ENCODE data around the gene ASTN1.

Gene ASTN1

GRCh38 chr1:177164380-177165068, at the start of gene ASTN1:
Gene ASTN1 (minus strand): TSS chr1:177164712. CDS start chr1:177164676, 36 bp downstream.
- Mint-ChIP-seq H3K36me3 (ENCODE audit: low read depth) (no peaks in the 10 kb centered on the region), H3K27ac (no peak within 1 kb of the TSS), H3K4me1 (peaks cover 15% of the 10 kb centered on the region), H3K4me3 (peak within 1 kb of the TSS; percentile 85), H3K27me3 (ENCODE audit: low read depth, poor library complexity) (peaks cover 58% of the 10 kb centered on the region), H3K9me3 (no peaks in the 10 kb centered on the region)
- no peak for TF ChIP-seq CTCF (IDR thresholded peaks at IDR 0.05)
- DNase-seq: peak; percentile 78

GRCh38 chr1:177211231-177211630, 46.7 kb upstream of the ASTN1 start:
- peaks cover 19% of the 10 kb centered on the region for H3K9me3 Mint-ChIP-seq
- peaks cover 45% of the 10 kb centered on the region for H3K4me1 Mint-ChIP-seq
- no peak for DNase-seq
- H3K27ac Mint-ChIP-seq: no peak overlapping the region
- H3K4me3 Mint-ChIP-seq: no peak overlapping the region
- no peaks in the 10 kb centered on the region for H3K27me3 Mint-ChIP-seq (ENCODE audit: low read depth, poor library complexity)
- H3K36me3 Mint-ChIP-seq (ENCODE audit: low read depth): no peaks in the 10 kb centered on the region
- TF ChIP-seq CTCF (IDR thresholded peaks at IDR 0.05): no peak

- H3K36me3 Mint-ChIP-seq (ENCODE audit: low read depth): no peaks in the 10 kb centered on the region
- peaks cover 45% of the 10 kb centered on the region for H3K4me1 Mint-ChIP-seq
- H3K4me3 Mint-ChIP-seq: no peak overlapping the region
- TF ChIP-seq CTCF (IDR thresholded peaks at IDR 0.05): no peak
- DNase-seq: no peak
- no peaks in the 10 kb centered on the region for H3K27me3 Mint-ChIP-seq (ENCODE audit: low read depth, poor library complexity)
- H3K27ac Mint-ChIP-seq: no peak overlapping the region
- H3K9me3 Mint-ChIP-seq: peaks cover 7% of the 10 kb centered on the region
Measured at GRCh38 chr1:177210071-177210470, 45.6 kb upstream of the ASTN1 start.

DNA sequence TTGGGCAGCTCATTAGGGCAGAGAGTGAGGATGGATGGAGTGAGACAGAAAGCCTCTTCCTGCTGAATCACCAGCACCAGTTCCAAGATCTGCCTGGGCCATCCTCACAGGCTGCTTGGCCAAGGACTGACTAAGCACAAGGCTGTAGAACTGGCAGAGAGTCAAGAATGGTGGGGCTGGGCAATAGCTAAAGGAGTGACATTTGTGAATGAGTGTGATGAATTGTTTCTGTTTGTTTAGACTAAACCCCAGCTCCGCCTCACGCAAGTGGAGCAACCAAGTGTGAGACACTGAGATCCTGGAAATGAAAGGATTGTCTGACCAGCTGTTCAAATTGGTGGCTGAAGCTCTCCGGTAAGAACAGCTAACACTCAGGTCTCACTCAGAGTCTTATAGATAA, 44.8 kb upstream of the ASTN1 start:
- no peak for DNase-seq
- Mint-ChIP-seq H3K27ac (no peak overlapping the region), H3K4me3 (no peak overlapping the region), H3K4me1 (peaks cover 45% of the 10 kb centered on the region), H3K9me3 (peaks cover 2% of the 10 kb centered on the region), H3K36me3 (ENCODE audit: low read depth) (no peaks in the 10 kb centered on the region), H3K27me3 (ENCODE audit: low read depth, poor library complexity) (no peaks in the 10 kb centered on the region)
- TF ChIP-seq CTCF (IDR thresholded peaks at IDR 0.05): no peak

GRCh38 chr1:177208920-177209319, 44.4 kb upstream of the ASTN1 start:
- no peaks in the 10 kb centered on the region for H3K9me3 Mint-ChIP-seq
- no peaks in the 10 kb centered on the region for H3K27me3 Mint-ChIP-seq (ENCODE audit: low read depth, poor library complexity)
- H3K36me3 Mint-ChIP-seq (ENCODE audit: low read depth): no peaks in the 10 kb centered on the region
- no peak overlapping the region for H3K4me3 Mint-ChIP-seq
- peaks cover 45% of the 10 kb centered on the region for H3K4me1 Mint-ChIP-seq
- H3K27ac Mint-ChIP-seq: no peak overlapping the region
- TF ChIP-seq CTCF (IDR thresholded peaks at IDR 0.05): no peak
- no peak for DNase-seq

DNA sequence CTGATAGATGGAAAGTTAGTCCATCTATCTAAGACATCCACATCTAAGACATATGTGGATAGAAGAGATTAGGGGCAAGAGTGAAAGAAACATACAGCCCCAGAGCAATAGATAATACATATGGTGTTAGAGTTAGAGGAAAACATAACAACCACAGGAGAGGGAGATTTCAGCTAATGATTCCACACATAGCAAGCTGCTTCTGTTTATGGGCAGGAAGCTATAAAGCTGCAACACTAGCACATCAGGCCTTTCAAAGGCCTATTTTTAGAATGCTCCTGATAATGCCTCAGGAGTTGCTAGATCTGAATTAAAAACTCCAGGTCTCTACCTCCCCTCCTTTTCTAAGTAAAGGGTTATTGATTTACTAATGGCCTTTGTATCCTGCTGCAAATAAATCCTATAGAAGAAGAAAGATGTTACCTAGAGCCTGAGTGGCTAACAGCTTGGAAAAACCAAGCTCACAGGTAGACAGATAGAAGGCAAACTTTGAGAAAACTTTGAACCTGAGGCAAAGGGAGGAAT, 42.4 kb upstream of the ASTN1 start:
- Mint-ChIP-seq H3K27ac (no peak overlapping the region), H3K9me3 (peaks cover 4% of the 10 kb centered on the region), H3K4me3 (no peak overlapping the region), H3K4me1 (peaks cover 45% of the 10 kb centered on the region), H3K27me3 (ENCODE audit: low read depth, poor library complexity) (no peaks in the 10 kb centered on the region), H3K36me3 (ENCODE audit: low read depth) (no peaks in the 10 kb centered on the region)
- no peak for DNase-seq
- no peak for TF ChIP-seq CTCF (IDR thresholded peaks at IDR 0.05)

Measured in nephron progenitor cell (in vitro differentiated cells).